ENCODE data around the gene CEMIP.

Gene CEMIP

GRCh38 chr15:80925597-80926059 is 146.5 kb downstream of the CEMIP start:
- no peak overlapping the region for H3K9ac ChIP-seq (ENCODE audit: low read depth in 1 of 2, low read length in 2 of 2)
- H3K4me3 ChIP-seq (ENCODE audit: low read length in 2 of 2), result no peak overlapping the region
- H3K27me3 ChIP-seq (ENCODE audit: control insufficient read depth in 2 of 2, insufficient read depth in 2 of 2, low read length in 2 of 2), result no peaks in the 10 kb centered on the region
- no peak overlapping the region for H3K27ac ChIP-seq (ENCODE audit: low read depth in 2 of 2, low read length in 2 of 2)
- no peaks in the 10 kb centered on the region for H3K36me3 ChIP-seq (ENCODE audit: control insufficient read depth in 2 of 2, insufficient read depth in 2 of 2, low read length in 2 of 2)
- H3K9me3 ChIP-seq (ENCODE audit: control insufficient read depth in 2 of 2, low read length in 2 of 2), result no peaks in the 10 kb centered on the region
- no peaks in the 10 kb centered on the region for H3K4me1 ChIP-seq (ENCODE audit: control insufficient read depth in 2 of 2, insufficient read depth in 2 of 2, low read length in 2 of 2)

GRCh38 chr15:80926126-80926525 is 147.0 kb downstream of the CEMIP start:
- H3K4me1 ChIP-seq (ENCODE audit: control insufficient read depth in 2 of 2, insufficient read depth in 2 of 2, low read length in 2 of 2), result no peaks in the 10 kb centered on the region
- H3K9ac ChIP-seq (ENCODE audit: low read depth in 1 of 2, low read length in 2 of 2), result no peak overlapping the region
- H3K4me3 ChIP-seq (ENCODE audit: low read length in 2 of 2), result no peak overlapping the region
- no peaks in the 10 kb centered on the region for H3K27me3 ChIP-seq (ENCODE audit: control insufficient read depth in 2 of 2, insufficient read depth in 2 of 2, low read length in 2 of 2)
- no peak overlapping the region for H3K27ac ChIP-seq (ENCODE audit: low read depth in 2 of 2, low read length in 2 of 2)
- H3K36me3 ChIP-seq (ENCODE audit: control insufficient read depth in 2 of 2, insufficient read depth in 2 of 2, low read length in 2 of 2), result no peaks in the 10 kb centered on the region
- no peaks in the 10 kb centered on the region for H3K9me3 ChIP-seq (ENCODE audit: control insufficient read depth in 2 of 2, low read length in 2 of 2)

GRCh38 chr15:80929225-80929624 is 150.1 kb downstream of the CEMIP start:
- Histone ChIP-seq H3K4me3 (ENCODE audit: low read length in 2 of 2) (no peak overlapping the region), H3K27me3 (ENCODE audit: control insufficient read depth in 2 of 2, insufficient read depth in 2 of 2, low read length in 2 of 2) (no peaks in the 10 kb centered on the region), H3K4me1 (ENCODE audit: control insufficient read depth in 2 of 2, insufficient read depth in 2 of 2, low read length in 2 of 2) (no peaks in the 10 kb centered on the region), H3K9ac (ENCODE audit: low read depth in 1 of 2, low read length in 2 of 2) (no peak overlapping the region), H3K27ac (ENCODE audit: low read depth in 2 of 2, low read length in 2 of 2) (no peak overlapping the region), H3K9me3 (ENCODE audit: control insufficient read depth in 2 of 2, low read length in 2 of 2) (no peaks in the 10 kb centered on the region), H3K36me3 (ENCODE audit: control insufficient read depth in 2 of 2, insufficient read depth in 2 of 2, low read length in 2 of 2) (no peaks in the 10 kb centered on the region)

- Histone ChIP-seq H3K4me1 (ENCODE audit: control insufficient read depth in 2 of 2, insufficient read depth in 2 of 2, low read length in 2 of 2) (no peaks in the 10 kb centered on the region), H3K36me3 (ENCODE audit: control insufficient read depth in 2 of 2, insufficient read depth in 2 of 2, low read length in 2 of 2) (no peaks in the 10 kb centered on the region)
Observed at GRCh38 chr15:80929689-80930088, 150.5 kb downstream of the CEMIP start.

GRCh38 chr15:80931191-80931590 is 152.0 kb downstream of the CEMIP start:
- H3K9me3 ChIP-seq (ENCODE audit: control insufficient read depth in 2 of 2, low read length in 2 of 2), result no peaks in the 10 kb centered on the region
- H3K4me1 ChIP-seq (ENCODE audit: control insufficient read depth in 2 of 2, insufficient read depth in 2 of 2, low read length in 2 of 2), result no peaks in the 10 kb centered on the region
- H3K27ac ChIP-seq (ENCODE audit: low read depth in 2 of 2, low read length in 2 of 2), result no peak overlapping the region
- no peaks in the 10 kb centered on the region for H3K27me3 ChIP-seq (ENCODE audit: control insufficient read depth in 2 of 2, insufficient read depth in 2 of 2, low read length in 2 of 2)
- no peak overlapping the region for H3K4me3 ChIP-seq (ENCODE audit: low read length in 2 of 2)
- no peaks in the 10 kb centered on the region for H3K36me3 ChIP-seq (ENCODE audit: control insufficient read depth in 2 of 2, insufficient read depth in 2 of 2, low read length in 2 of 2)
- H3K9ac ChIP-seq (ENCODE audit: low read depth in 1 of 2, low read length in 2 of 2), result no peak overlapping the region

More at GRCh38 chr15:80929689-80930088, 150.5 kb downstream of the CEMIP start:
- Histone ChIP-seq H3K27me3 (ENCODE audit: control insufficient read depth in 2 of 2, insufficient read depth in 2 of 2, low read length in 2 of 2) (no peaks in the 10 kb centered on the region), H3K27ac (ENCODE audit: low read depth in 2 of 2, low read length in 2 of 2) (no peak overlapping the region), H3K9me3 (ENCODE audit: control insufficient read depth in 2 of 2, low read length in 2 of 2) (no peaks in the 10 kb centered on the region), H3K4me3 (ENCODE audit: low read length in 2 of 2) (no peak overlapping the region), H3K9ac (ENCODE audit: low read depth in 1 of 2, low read length in 2 of 2) (no peak overlapping the region)

GRCh38 chr15:80931721-80932512 is 152.7 kb downstream of the CEMIP start:
- Histone ChIP-seq H3K27ac (ENCODE audit: low read depth in 2 of 2, low read length in 2 of 2) (no peak overlapping the region), H3K4me1 (ENCODE audit: control insufficient read depth in 2 of 2, insufficient read depth in 2 of 2, low read length in 2 of 2) (no peaks in the 10 kb centered on the region), H3K9me3 (ENCODE audit: control insufficient read depth in 2 of 2, low read length in 2 of 2) (no peaks in the 10 kb centered on the region), H3K36me3 (ENCODE audit: control insufficient read depth in 2 of 2, insufficient read depth in 2 of 2, low read length in 2 of 2) (no peaks in the 10 kb centered on the region), H3K9ac (ENCODE audit: low read depth in 1 of 2, low read length in 2 of 2) (no peak overlapping the region), H3K27me3 (ENCODE audit: control insufficient read depth in 2 of 2, insufficient read depth in 2 of 2, low read length in 2 of 2) (no peaks in the 10 kb centered on the region), H3K4me3 (ENCODE audit: low read length in 2 of 2) (no peak overlapping the region)

GRCh38 chr15:80932513-80932815 is 153.3 kb downstream of the CEMIP start:
- H3K9ac ChIP-seq (ENCODE audit: low read depth in 1 of 2, low read length in 2 of 2), result no peak overlapping the region
- no peaks in the 10 kb centered on the region for H3K36me3 ChIP-seq (ENCODE audit: control insufficient read depth in 2 of 2, insufficient read depth in 2 of 2, low read length in 2 of 2)
- H3K27ac ChIP-seq (ENCODE audit: low read depth in 2 of 2, low read length in 2 of 2), result peak overlapping the region in 1 of 2 donors; percentile 45

GRCh38 chr15:80932989-80933388 is 153.8 kb downstream of the CEMIP start:
- Histone ChIP-seq H3K27ac (ENCODE audit: low read depth in 2 of 2, low read length in 2 of 2) (peak overlapping the region in 1 of 2 donors; percentile 45), H3K27me3 (ENCODE audit: control insufficient read depth in 2 of 2, insufficient read depth in 2 of 2, low read length in 2 of 2) (no peaks in the 10 kb centered on the region), H3K9ac (ENCODE audit: low read depth in 1 of 2, low read length in 2 of 2) (no peak overlapping the region), H3K4me1 (ENCODE audit: control insufficient read depth in 2 of 2, insufficient read depth in 2 of 2, low read length in 2 of 2) (no peaks in the 10 kb centered on the region), H3K36me3 (ENCODE audit: control insufficient read depth in 2 of 2, insufficient read depth in 2 of 2, low read length in 2 of 2) (no peaks in the 10 kb centered on the region), H3K9me3 (ENCODE audit: control insufficient read depth in 2 of 2, low read length in 2 of 2) (no peaks in the 10 kb centered on the region), H3K4me3 (ENCODE audit: low read length in 2 of 2) (no peak overlapping the region)

More at GRCh38 chr15:80932513-80932815, 153.3 kb downstream of the CEMIP start:
- Histone ChIP-seq H3K27me3 (ENCODE audit: control insufficient read depth in 2 of 2, insufficient read depth in 2 of 2, low read length in 2 of 2) (no peaks in the 10 kb centered on the region), H3K9me3 (ENCODE audit: control insufficient read depth in 2 of 2, low read length in 2 of 2) (no peaks in the 10 kb centered on the region), H3K4me1 (ENCODE audit: control insufficient read depth in 2 of 2, insufficient read depth in 2 of 2, low read length in 2 of 2) (no peaks in the 10 kb centered on the region), H3K4me3 (ENCODE audit: low read length in 2 of 2) (no peak overlapping the region)

GRCh38 chr15:80934761-80935221 is 155.6 kb downstream of the CEMIP start:
- Histone ChIP-seq H3K36me3 (ENCODE audit: control insufficient read depth in 2 of 2, insufficient read depth in 2 of 2, low read length in 2 of 2) (no peaks in the 10 kb centered on the region), H3K27me3 (ENCODE audit: control insufficient read depth in 2 of 2, insufficient read depth in 2 of 2, low read length in 2 of 2) (no peaks in the 10 kb centered on the region), H3K27ac (ENCODE audit: low read depth in 2 of 2, low read length in 2 of 2) (no peak overlapping the region), H3K4me1 (ENCODE audit: control insufficient read depth in 2 of 2, insufficient read depth in 2 of 2, low read length in 2 of 2) (no peaks in the 10 kb centered on the region), H3K4me3 (ENCODE audit: low read length in 2 of 2) (no peak overlapping the region), H3K9ac (ENCODE audit: low read depth in 1 of 2, low read length in 2 of 2) (no peak overlapping the region), H3K9me3 (ENCODE audit: control insufficient read depth in 2 of 2, low read length in 2 of 2) (no peaks in the 10 kb centered on the region)

GRCh38 chr15:80936288-80937078 is 157.3 kb downstream of the CEMIP start:
- Histone ChIP-seq H3K4me3 (ENCODE audit: low read length in 2 of 2) (no peak overlapping the region), H3K36me3 (ENCODE audit: control insufficient read depth in 2 of 2, insufficient read depth in 2 of 2, low read length in 2 of 2) (peaks cover 0 to 11% of the 10 kb centered on the region in 2 donors), H3K9ac (ENCODE audit: low read depth in 1 of 2, low read length in 2 of 2) (no peak overlapping the region), H3K9me3 (ENCODE audit: control insufficient read depth in 2 of 2, low read length in 2 of 2) (no peaks in the 10 kb centered on the region), H3K27ac (ENCODE audit: low read depth in 2 of 2, low read length in 2 of 2) (no peak overlapping the region), H3K27me3 (ENCODE audit: control insufficient read depth in 2 of 2, insufficient read depth in 2 of 2, low read length in 2 of 2) (no peaks in the 10 kb centered on the region), H3K4me1 (ENCODE audit: control insufficient read depth in 2 of 2, insufficient read depth in 2 of 2, low read length in 2 of 2) (no peaks in the 10 kb centered on the region)
